Aorta (tissue), 5 donors: ENCODE results near the gene ARL10. TPM values are rescaled to one million over a fixed set of nuclear protein-coding genes. Genes with fewer than 3 reads are reported as not detected.

Experiments
- ATAC-seq: fragments of 200-7000 bp; cut with Tn5 transposase; one replicate; pipeline ENCODE4 v1.9.1; 2022; ENCODE audit warnings: moderate library complexity; ENCODE audit not compliant: low FRiP score
- DNase-seq, 2 donors: peaks; one replicate each; pipeline ENCODE4 v3.0.0-alpha.2; 2020
- H3K27ac ChIP-seq, 2 donors: one replicate each; pipeline ENCODE4 v1.5.1; 2013; ENCODE audit warnings: low read length in 2 of 2, mild to moderate bottlenecking in 2 of 2, moderate library complexity in 2 of 2, control low read depth in 1 of 2, inconsistent platforms in 1 of 2, low read depth in 1 of 2
- H3K27me3 ChIP-seq, 2 donors: one replicate each; pipeline ENCODE4 v1.6.1; 2013; ENCODE audit warnings: control low read depth in 1 of 2, low read length in 1 of 2, mild to moderate bottlenecking in 1 of 2, moderate library complexity in 1 of 2; ENCODE audit not compliant: insufficient read depth in 2 of 2, control insufficient read depth in 1 of 2
- H3K36me3 ChIP-seq, 2 donors: one replicate each; pipeline ENCODE4 v1.6.1; 2013; ENCODE audit warnings: control low read depth in 1 of 2, low read length in 1 of 2, mild to moderate bottlenecking in 1 of 2; ENCODE audit not compliant: insufficient read depth in 2 of 2, control insufficient read depth in 1 of 2
- H3K4me1 ChIP-seq, 2 donors: one replicate each; pipeline ENCODE4 v1.6.1; 2013; ENCODE audit warnings: low read length in 2 of 2, control low read depth in 1 of 2, mild to moderate bottlenecking in 1 of 2, moderate library complexity in 1 of 2; ENCODE audit not compliant: insufficient read depth in 2 of 2, control insufficient read depth in 1 of 2
- H3K4me3 ChIP-seq, 2 donors: one replicate each; pipeline ENCODE4 v1.5.1; 2013; ENCODE audit warnings: low read length in 2 of 2, control low read depth in 1 of 2, mild to moderate bottlenecking in 1 of 2
- H3K9me3 ChIP-seq: one replicate; pipeline ENCODE4 v1.6.1; 2013; ENCODE audit warnings: mild to moderate bottlenecking, low read length; ENCODE audit not compliant: control insufficient read depth
- WGBS, 2 donors: extraction: QIAGEN DNeasy Blood & Tissue Kit; methylation state at CpG; one replicate each; pipeline ENCODE4 v1.1.7; 2013; 5-methylcytosine and 5-hydroxymethylcytosine counted together
- intact Hi-C, 2 donors: fragments of 100-400 bp; cut with DNase I; formaldehyde crosslinking; loops; one replicate each; pipeline versions ENCODE4 v1.14.2 to v1.15.0; 2022
- polyA plus RNA-seq, 2 donors: library from polyadenylated mRNA; stranded (reverse); fragments of 200-250 nt; gene quantifications; one replicate each; pipeline ENCODE4 v1.2.3, GENCODE V29; 2013
- total RNA-seq, 2 donors: library from RNA; stranded (reverse); fragmentation: NEBNext Ultra II Directional; extraction: Animal tissue kit (Norgen Biotek cat#: 25700); gene quantifications; one replicate each; pipeline ENCODE4 v1.2.1, GENCODE V29; 2021
- donor health status: healthy with polysubstance abuse.
- donor health status: Bipolar disorder and iron deficiency.
- donor health status: DM: no; HTN: no; CAD: no.
- donor health status: DM: no; HTN: no; CAD: no.
- donor health status: DM: yes; HTN: yes; CAD: no.

The ARL10 gene
- total and polyA plus RNA-seq, 4 donors: 1.1 to 32.4 (median 10.8) TPM

DNA sequence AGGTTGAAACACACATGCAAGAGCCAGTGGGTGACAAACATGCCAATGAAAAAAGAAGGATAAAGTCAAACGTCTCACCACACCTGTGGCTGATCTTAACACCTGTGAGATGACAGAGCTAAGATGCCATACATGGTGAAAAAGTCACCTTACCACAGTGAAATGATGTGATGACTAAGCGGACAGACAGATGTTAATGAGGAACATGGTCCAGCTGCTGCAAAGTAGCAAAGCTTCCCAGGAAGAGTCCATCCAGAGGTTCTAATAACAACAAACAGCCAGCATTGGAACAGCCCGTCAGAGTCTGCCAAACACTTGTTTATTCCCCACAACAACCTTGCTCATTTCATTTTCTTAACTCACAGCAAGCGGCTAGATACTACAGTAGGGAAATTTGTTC is 5.6 kb upstream of the ARL10 start:
- peaks cover 0 to 5% of the 10 kb centered on the region in 2 donors for H3K4me1 ChIP-seq
- WGBS, 2 donors: 71 to 79% methylated on average over 4 of the region's 4 CpGs
- ATAC-seq (no peak), DNase-seq (no peak)
- no peaks in the 10 kb centered on the region for H3K36me3 ChIP-seq
- no peaks in the 10 kb centered on the region for H3K27me3 ChIP-seq
- intact Hi-C loops: no loop called here
- H3K27ac ChIP-seq: no peak overlapping the region
- H3K9me3 ChIP-seq: no peaks in the 10 kb centered on the region
- H3K4me3 ChIP-seq: no peak overlapping the region

DNA sequence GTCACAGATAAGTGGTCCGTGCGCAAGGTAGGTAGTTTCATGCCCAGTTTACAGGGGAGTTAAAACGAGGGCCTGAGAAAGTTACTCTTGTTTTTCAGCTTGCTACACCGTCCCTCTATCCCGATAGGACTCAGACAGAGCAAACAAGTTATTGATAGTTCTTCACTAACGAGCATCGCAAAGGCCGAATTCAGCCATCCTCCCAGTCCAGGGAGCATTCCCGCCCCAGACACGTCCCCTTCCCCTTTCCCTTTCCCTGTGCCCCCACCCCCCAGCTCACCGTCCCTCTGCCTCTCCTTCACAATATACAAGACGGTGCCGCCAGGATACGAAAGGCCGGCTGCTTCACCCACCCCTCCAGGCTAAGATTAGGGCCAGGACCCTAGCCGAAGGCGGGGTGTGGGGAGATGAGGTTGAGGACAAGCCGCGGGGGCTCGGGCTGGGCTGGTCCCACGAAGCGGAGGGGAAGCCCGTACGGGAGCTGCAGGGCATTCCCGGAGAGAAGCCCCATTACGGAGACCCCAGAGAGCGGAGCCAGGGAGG is 4.3 kb upstream of the ARL10 start:
- peak overlapping the region; percentile 46 to 75 for H3K4me3 ChIP-seq
- DNase-seq: no peak
- 1 to 2% methylated on average over 27 of the region's 27 CpGs for WGBS, 2 donors
- H3K27ac ChIP-seq: no peak overlapping the region
- H3K27me3 ChIP-seq: no peaks in the 10 kb centered on the region
- H3K9me3 ChIP-seq: no peaks in the 10 kb centered on the region
- peaks cover 0 to 5% of the 10 kb centered on the region in 2 donors for H3K4me1 ChIP-seq
- peak; percentile 15 for ATAC-seq
- H3K36me3 ChIP-seq: no peaks in the 10 kb centered on the region
- intact Hi-C loops: no loop called here

DNA sequence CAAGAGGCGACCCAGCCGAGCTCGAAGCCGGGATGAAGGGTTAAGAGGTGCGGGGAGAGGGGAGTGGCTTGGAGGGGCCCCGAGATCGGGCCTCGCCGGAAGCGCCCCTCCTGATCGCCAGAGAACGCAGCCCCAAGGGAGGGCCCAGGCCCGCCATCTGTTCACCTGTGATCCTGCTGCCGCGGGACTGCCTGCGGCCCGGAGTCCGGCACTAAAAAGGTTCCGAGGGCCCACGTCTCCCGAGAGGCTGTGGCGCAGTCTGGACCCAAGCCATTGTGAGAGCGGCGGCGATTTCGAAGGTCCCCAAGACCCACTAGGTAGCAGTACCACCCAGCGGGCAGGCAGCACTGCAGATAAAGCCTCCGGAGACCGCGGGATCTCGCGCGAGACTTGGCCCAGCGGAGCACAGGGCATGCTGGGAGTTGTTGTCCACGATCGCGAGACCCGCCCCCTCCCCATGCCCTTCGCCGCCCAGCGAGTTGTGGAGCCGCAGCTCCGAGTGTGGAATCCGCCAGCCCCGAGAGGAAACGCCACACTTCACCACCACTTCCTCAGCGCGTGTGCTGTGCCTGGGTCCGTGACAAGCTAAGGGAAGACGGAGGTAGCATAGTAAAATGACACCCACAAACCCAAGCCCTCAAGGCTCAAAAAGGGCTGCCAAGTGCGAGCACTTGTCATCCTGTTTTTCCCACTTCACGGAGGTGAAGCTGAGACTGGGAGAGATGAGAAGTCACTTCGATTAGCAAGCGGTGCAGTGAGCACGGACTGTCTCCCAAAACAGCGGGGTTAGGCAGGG is 3.7 kb upstream of the ARL10 start, which contains the start of gene KIAA1191:
Gene KIAA1191 (minus strand): TSS at position 328 of the 796 bp plus-strand sequence. CDS start 2,256 bp downstream, outside the sequence.
- Histone ChIP-seq H3K4me1 (peaks cover 0 to 5% of the 10 kb centered on the region in 2 donors), H3K27ac (peak within 1 kb of the TSS in 1 of 2 donors; percentile 0), H3K4me3 (peak within 1 kb of the TSS; percentile 46 to 75), H3K36me3 (no peaks in the 10 kb centered on the region), H3K9me3 (no peaks in the 10 kb centered on the region), H3K27me3 (no peaks in the 10 kb centered on the region)
- ATAC-seq (peak; percentile 98), DNase-seq (peak; percentile 98)
- intact Hi-C loops: no loop called here
- WGBS, 2 donors: 1% methylated on average over 54 to 56 of the region's 56 CpGs

DNA sequence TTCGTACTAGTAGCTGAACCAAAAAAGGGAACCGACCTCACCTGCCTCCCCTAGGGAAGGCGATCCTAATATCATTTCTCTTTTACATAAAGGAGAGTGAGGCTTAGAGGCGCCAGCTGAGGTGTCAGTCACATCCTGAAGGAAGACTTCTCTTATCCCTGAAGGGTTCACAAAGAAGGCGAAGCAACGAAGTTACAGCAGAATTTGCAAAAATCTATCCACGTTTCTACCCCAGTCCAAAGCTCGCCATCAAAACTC is 3.1 kb upstream of the ARL10 start:
- H3K36me3 ChIP-seq: no peaks in the 10 kb centered on the region
- intact Hi-C loops: no loop called here
- no peaks in the 10 kb centered on the region for H3K9me3 ChIP-seq
- DNase-seq (no peak), ATAC-seq (no peak)
- H3K4me3 ChIP-seq: peak overlapping the region in 1 of 2 donors; percentile 75
- no peaks in the 10 kb centered on the region for H3K27me3 ChIP-seq
- 74 to 75% methylated on average over 8 of the region's 8 CpGs for WGBS, 2 donors
- peaks cover 0 to 5% of the 10 kb centered on the region in 2 donors for H3K4me1 ChIP-seq
- no peak overlapping the region for H3K27ac ChIP-seq

DNA sequence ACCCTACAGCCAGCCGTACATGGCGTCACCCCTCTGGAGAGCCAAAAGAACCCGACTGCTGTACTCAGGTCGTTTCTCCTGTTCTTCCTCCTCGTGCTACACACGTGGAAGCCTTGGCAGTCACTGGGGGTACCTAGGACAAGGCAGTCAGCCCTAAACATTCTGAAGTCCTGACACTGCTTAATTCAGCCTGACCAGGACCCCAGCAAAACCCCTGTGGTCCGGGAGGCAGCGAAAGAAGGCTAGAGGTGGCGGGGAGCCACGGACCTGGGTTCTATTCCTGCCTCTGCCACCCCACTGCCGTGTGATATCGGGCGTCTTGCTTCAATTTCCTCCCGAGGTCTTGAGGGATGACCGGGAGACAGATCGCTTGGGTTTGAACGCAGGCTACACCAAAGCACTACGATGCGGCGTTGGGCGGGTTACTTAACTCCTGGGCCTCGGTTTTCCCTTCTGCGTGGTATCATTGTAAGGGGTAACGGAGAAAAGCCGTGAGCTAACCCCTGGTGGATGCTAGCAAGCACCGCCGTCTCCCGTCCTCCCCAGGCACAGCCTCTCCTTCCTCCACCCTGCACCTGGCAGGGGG is 429 bp upstream of the ARL10 start:
- no peak for ATAC-seq

DNA sequence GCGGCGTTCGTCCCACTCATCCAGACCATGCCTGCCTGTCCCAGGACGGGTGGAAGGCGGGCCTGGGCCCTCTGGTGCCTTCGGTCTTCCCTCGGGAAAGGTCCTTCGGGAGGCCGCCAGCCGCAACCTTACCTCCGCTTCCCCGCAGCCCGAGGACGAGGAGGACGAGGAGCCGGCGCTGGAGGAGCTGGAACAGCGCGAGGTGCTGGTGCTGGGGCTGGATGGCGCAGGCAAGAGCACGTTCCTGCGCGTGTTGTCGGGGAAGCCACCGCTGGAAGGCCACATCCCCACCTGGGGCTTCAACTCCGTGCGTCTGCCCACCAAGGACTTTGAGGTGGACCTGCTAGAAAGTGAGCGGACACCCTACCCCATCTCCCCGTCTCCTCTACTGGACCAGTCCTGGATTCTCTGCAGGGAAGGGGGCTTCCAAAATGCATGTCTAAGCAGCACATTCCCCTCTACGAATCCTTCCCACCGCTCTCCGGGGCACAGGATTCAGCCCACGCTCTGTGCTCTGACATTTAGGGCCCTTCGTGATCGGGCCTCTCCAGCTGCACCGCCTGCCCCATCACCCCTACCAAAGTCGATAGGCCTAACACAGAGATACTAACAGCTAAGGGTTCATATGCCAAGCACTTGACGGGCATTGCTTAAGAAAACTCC is 1.1 kb downstream of the ARL10 start:
- intact Hi-C loops: loop anchor here in 1 of 2 donors (5.0 kb wide), 1 partner anchor 171 kb away; the partner anchor contains the start of gene RNF44
- no peaks in the 10 kb centered on the region for H3K27me3 ChIP-seq
- ATAC-seq (no peak), DNase-seq (no peak)
- H3K36me3 ChIP-seq: no peaks in the 10 kb centered on the region
- WGBS, 2 donors: 37% methylated on average over 34 to 38 of the region's 38 CpGs
- H3K4me3 ChIP-seq: peak overlapping the region; percentile 46 to 65
- H3K4me1 ChIP-seq: no peaks in the 10 kb centered on the region
- no peak overlapping the region for H3K27ac ChIP-seq
- H3K9me3 ChIP-seq: no peaks in the 10 kb centered on the region

More for the DNA sequence above, 429 bp upstream of the ARL10 start:
- no peak for DNase-seq
- H3K4me1 ChIP-seq: no peaks in the 10 kb centered on the region
- no peaks in the 10 kb centered on the region for H3K27me3 ChIP-seq
- H3K9me3 ChIP-seq: no peaks in the 10 kb centered on the region
- intact Hi-C loops: loop anchor here in 1 of 2 donors (2.0 to 5.0 kb wide), 2 partner anchors 24 to 172 kb away; partner anchors contain the start of genes HIGD2A, NOP16 and RNF44
- H3K4me3 ChIP-seq: peak overlapping the region; percentile 46 to 65
- H3K27ac ChIP-seq: peak overlapping the region in 1 of 2 donors; percentile 28
- no peaks in the 10 kb centered on the region for H3K36me3 ChIP-seq
- 24 to 26% methylated on average over 27 to 28 of the region's 28 CpGs for WGBS, 2 donors

DNA sequence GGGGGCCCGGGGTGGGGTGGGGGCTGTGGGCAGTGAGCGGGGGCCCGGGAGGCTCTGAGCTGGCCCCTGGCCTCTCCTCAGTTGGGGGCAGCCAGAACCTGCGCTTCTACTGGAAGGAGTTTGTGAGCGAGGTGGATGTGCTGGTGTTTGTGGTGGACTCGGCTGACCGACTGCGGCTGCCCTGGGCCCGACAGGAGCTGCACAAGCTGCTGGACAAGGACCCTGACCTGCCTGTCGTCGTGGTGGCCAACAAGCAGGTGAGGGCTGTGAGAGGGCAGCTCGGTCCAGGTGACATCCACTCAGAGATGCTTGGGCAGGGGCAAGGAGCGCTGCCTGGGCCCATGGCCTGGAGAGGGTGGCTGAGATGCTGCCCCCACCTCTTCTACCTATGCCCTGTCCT is 3.4 kb downstream of the ARL10 start:
- no peak overlapping the region for H3K4me3 ChIP-seq
- no peak overlapping the region for H3K27ac ChIP-seq
- DNase-seq: no peak
- no peak for ATAC-seq
- WGBS, 2 donors: 93 to 95% methylated on average over 12 to 13 of the region's 13 CpGs
- no peaks in the 10 kb centered on the region for H3K36me3 ChIP-seq
- H3K27me3 ChIP-seq: no peaks in the 10 kb centered on the region
- no peaks in the 10 kb centered on the region for H3K9me3 ChIP-seq
- H3K4me1 ChIP-seq: no peaks in the 10 kb centered on the region
- intact Hi-C loops: loop anchor here in 1 of 2 donors (5.0 kb wide), 1 partner anchor 169 kb away; the partner anchor contains the start of gene RNF44

DNA sequence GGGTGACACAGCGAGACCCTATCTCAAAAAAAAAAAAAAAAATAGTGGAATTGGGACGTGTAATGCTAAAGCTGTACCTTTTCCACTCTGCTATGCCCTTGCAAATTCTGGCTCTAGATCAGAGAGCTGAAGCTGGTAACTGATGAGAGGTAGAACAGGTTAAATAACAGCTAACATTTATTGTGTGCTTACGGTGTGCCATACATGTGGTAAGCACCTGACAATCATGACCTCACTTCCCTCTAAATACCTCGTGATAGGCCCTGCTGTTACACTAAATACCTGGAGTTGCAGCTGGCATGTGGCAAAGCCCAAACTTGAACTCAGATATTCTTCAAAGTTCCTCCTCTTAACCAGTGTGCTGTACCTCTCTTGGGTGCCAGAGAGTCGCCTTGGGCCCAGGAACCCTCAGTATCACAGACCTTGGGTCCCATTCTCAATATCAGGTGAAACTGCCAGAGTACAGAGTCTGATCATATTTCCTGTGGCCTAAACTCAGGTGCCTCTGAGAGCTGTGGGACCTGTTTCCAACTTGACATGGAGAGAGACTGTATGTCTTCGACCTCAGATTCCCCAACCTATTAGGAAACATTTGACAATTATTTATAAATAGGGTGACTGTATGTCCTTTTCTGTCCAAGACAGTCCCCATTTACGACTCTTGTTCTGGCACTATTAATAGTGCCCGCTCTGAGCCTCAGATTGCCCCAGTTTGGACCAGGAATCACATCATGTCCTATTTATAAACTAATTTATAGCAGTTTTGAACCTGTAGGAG is 4.8 kb downstream of the ARL10 start:
- ATAC-seq (no peak), DNase-seq (no peak)
- Histone ChIP-seq H3K27me3 (no peaks in the 10 kb centered on the region), H3K27ac (no peak overlapping the region), H3K9me3 (no peaks in the 10 kb centered on the region), H3K4me1 (no peaks in the 10 kb centered on the region), H3K36me3 (no peaks in the 10 kb centered on the region), H3K4me3 (no peak overlapping the region)
- 87 to 89% methylated on average over 8 of the region's 8 CpGs for WGBS, 2 donors
- intact Hi-C loops: loop anchor here in 1 of 2 donors (5.0 kb wide), 1 partner anchor 167 kb away; the partner anchor contains the start of gene RNF44
